ENCODE measurements around the gene ZNF281.
A peak's percentile ranks its signal among the peaks of the same experiment; 100 is the strongest.

The ZNF281 gene

GRCh38 chr1:200448034-200448762 lies 38.4 kb upstream of the ZNF281 start:
- DNase-seq (ENCODE audit: low read depth) = no peak
- TF ChIP-seq, protein P1, sequence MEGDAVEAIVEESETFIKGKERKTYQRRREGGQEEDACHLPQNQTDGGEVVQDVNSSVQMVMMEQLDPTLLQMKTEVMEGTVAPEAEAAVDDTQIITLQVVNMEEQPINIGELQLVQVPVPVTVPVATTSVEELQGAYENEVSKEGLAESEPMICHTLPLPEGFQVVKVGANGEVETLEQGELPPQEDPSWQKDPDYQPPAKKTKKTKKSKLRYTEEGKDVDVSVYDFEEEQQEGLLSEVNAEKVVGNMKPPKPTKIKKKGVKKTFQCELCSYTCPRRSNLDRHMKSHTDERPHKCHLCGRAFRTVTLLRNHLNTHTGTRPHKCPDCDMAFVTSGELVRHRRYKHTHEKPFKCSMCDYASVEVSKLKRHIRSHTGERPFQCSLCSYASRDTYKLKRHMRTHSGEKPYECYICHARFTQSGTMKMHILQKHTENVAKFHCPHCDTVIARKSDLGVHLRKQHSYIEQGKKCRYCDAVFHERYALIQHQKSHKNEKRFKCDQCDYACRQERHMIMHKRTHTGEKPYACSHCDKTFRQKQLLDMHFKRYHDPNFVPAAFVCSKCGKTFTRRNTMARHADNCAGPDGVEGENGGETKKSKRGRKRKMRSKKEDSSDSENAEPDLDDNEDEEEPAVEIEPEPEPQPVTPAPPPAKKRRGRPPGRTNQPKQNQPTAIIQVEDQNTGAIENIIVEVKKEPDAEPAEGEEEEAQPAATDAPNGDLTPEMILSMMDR (IDR thresholded peaks at IDR 0.05; ENCODE audit: insufficient read depth, low read depth, low read length, missing control alignments) = no peak
- H3K4me3 ChIP-seq (ENCODE audit: low read length) = no peak overlapping the region

DNA sequence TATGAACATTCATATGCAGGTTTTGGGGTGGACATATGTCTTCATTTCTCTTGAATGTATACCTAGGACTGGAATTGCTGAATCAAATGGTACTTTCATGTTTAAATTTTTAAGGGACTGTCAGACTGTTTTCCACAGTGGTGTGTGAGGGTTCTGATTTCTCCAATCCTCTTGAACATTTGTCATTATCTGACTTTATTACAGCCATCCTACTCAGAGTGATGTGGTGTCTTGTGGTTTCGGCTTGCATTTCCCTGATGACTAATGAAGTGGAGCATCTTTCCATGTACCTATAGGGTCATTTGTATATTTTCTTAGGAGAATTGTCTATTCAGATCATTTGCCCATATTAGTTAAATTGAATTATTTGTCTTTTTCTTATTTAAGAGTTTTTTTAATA lies 35.4 kb upstream of the ZNF281 start:
- DNase-seq (ENCODE audit: low read depth) = peak; percentile 72
- no peak overlapping the region for H3K4me3 ChIP-seq (ENCODE audit: low read length)
- TF ChIP-seq, protein P1 (IDR thresholded peaks at IDR 0.05; ENCODE audit: insufficient read depth, low read depth, low read length, missing control alignments) = no peak

DNA sequence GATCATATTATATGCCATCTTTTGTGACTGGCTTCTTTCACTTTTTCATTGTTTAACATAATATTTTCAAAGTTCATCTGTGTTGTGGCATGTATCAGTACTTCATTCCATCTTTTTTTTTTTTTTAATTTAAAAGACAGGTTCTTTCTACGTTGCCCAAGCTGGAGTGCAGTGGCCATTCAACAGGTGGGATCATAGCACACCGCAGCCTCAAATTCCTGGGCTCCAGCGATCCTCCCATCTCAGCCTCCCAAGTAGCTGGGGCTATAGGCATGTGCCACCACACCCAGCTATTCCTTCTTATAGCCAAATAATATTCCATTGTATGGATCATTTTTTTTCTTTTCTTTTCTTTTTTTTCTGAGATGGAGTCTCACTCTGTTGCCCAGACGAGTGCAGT lies 34.6 kb upstream of the ZNF281 start:
- no peak overlapping the region for H3K4me3 ChIP-seq (ENCODE audit: low read length)
- DNase-seq (ENCODE audit: low read depth) = no peak
- TF ChIP-seq, protein P1 (IDR thresholded peaks at IDR 0.05; ENCODE audit: insufficient read depth, low read depth, low read length, missing control alignments) = no peak

DNA sequence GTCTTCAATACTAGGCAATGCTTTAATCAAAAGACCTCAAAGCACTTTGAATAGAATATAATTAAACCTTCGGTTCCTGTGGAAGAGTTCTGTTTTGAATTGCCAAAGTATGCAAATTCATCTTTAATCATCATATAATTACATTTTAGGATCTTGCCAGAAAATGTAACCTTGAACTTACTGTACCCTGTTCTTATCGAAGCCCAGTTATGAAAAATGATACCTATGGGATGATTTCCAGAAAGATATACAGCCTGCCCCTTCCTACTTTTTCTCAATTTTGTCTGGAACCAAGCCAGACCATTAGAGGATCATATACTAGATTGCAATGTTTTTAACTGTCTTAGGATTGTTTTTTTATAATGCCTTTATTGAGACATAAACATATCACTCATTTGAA lies 34.0 kb upstream of the ZNF281 start:
- DNase-seq (ENCODE audit: low read depth) = no peak
- TF ChIP-seq, protein P1 (IDR thresholded peaks at IDR 0.05; ENCODE audit: insufficient read depth, low read depth, low read length, missing control alignments) = no peak
- no peak overlapping the region for H3K4me3 ChIP-seq (ENCODE audit: low read length)

DNA sequence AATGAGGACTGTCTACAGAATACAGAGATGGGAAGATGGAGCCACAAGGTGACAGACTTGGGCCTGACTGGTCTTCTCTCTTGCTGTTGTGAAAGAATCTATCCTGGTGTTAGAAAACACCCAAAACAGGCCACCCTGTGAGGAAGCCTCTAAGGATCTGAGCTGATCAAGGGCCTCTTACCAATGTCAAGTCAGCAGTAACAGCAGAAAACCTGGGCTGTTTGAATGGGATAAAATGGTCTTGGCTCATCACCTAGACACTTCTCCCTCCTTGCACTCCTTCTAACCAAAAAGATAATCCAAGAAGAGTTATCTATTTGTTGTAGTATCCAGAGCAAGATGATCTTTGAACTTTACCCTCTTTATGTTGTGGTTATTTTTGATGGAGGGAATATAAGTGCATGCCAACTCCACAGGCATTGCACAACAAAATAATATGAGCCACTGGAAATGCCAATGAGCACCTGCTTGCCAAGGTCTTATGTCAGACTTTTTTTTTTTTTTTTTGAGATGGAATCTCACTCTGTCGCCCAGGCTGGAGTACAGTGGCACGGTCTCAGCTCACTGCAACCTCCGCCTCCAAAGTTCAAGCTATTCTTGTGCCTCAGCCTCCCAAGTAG lies 32.8 kb upstream of the ZNF281 start:
- DNase-seq (ENCODE audit: low read depth) = peak; percentile 50
- TF ChIP-seq, protein P1 (IDR thresholded peaks at IDR 0.05; ENCODE audit: insufficient read depth, low read depth, low read length, missing control alignments) = no peak

DNA sequence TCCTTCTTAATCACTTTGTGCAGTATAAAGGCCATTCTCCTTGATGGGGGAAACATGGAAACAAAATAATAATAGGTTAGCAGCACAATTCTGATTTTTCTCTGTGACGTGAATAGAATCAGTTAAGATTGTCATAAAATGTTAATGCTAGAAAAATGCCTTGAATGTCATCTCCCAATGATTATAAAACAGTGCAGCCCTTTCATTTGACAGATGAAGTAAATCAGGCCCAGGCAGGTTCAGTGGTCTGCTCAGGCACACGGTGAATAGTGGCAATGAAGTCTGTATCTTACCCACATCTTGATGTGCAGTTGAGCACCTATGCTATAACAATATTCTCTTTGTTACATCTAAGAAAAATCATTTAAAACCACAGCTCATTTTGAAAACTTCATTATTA lies 32.2 kb upstream of the ZNF281 start:
- TF ChIP-seq, protein P1 (IDR thresholded peaks at IDR 0.05; ENCODE audit: insufficient read depth, low read depth, low read length, missing control alignments) = no peak
- H3K4me3 ChIP-seq (ENCODE audit: low read length) = no peak overlapping the region
- no peak for DNase-seq (ENCODE audit: low read depth)

More for the DNA sequence above, 32.8 kb upstream of the ZNF281 start:
- H3K4me3 ChIP-seq (ENCODE audit: low read length) = no peak overlapping the region

Data from epithelial cell of esophagus (primary cell).